ENCODE data around the gene LMBR1L.

DNA sequence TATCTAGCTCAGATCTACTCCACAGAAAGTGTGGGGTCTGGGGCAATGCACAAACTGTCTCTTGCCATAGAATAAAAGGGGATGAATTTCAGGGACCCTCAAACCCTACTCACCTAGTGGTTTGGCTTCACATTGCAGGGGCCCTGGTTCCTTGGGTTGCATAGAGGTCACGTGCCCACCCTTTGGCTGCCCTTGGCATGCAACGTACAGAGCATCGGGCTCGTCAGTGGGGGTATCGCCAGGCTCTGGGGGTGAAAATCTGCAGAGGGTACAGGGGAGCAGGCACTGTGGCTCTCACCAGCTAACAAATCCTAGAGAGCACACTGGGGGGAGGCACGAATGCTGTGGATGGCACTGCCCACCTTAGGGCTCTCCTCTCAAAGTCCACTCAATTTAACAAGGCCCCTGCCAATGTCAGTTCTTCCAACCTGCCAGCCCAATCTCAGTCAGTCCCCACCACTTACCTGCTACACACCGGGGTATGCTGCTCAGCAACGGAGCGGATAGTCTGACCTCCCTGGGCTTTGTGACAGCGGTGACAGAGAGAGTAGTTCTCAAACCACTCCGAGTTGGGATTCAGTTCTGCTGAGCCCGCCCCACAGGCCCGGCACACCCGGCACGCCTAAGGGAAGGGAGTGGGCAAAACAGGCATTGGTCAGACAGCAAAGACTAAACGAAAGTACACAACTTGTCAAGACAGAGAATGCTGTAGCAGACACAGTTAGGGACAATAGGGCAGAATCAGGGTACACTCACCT lies 58.0 kb downstream of the LMBR1L start:
- no peak for TF ChIP-seq CTCF (conservative IDR thresholded peaks at IDR 0.05; ENCODE audit: low read depth, low read length)
- no peak for TF ChIP-seq EZH2 (IDR thresholded peaks at IDR 0.05; ENCODE audit: borderline replicate concordance, low read depth, low read length, poor library complexity, severe bottlenecking)

Measured in A673 (cell line).